ENCODE results near the gene ZMYM3.

DNA sequence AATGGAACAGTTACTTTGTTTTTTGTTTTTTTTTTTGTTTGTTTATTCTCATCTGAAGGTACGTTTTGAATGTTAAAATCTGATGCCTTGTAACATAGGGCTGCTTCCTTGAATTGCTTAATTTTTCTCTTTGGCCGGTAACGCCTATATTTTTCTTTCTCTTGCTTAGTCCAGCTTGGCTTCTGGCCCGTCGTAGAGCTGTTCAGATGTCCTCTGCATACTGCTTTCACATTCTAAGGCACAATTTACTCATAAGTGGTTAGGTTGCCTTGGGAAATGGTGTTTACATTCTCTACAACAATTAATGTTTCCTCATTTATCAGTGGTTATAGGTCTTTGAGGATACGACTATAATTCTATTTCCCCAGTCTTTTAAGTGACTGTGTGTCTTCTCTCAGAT, 37.4 kb upstream of the ZMYM3 start:
- TF ChIP-seq, protein P1, sequence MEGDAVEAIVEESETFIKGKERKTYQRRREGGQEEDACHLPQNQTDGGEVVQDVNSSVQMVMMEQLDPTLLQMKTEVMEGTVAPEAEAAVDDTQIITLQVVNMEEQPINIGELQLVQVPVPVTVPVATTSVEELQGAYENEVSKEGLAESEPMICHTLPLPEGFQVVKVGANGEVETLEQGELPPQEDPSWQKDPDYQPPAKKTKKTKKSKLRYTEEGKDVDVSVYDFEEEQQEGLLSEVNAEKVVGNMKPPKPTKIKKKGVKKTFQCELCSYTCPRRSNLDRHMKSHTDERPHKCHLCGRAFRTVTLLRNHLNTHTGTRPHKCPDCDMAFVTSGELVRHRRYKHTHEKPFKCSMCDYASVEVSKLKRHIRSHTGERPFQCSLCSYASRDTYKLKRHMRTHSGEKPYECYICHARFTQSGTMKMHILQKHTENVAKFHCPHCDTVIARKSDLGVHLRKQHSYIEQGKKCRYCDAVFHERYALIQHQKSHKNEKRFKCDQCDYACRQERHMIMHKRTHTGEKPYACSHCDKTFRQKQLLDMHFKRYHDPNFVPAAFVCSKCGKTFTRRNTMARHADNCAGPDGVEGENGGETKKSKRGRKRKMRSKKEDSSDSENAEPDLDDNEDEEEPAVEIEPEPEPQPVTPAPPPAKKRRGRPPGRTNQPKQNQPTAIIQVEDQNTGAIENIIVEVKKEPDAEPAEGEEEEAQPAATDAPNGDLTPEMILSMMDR (IDR thresholded peaks at IDR 0.05; ENCODE audit: poor library complexity), result no peak
- TF ChIP-seq EZH2phosphoT487 (IDR thresholded peaks at IDR 0.05; ENCODE audit: low read depth, severe bottlenecking, unreplicated experiment), result no peak

Data from hepatocyte (in vitro differentiated cells).